Panc1 (cell line): ENCODE measurements around the gene CYP24A1.

Experiments used
- CTCF ChIP-seq: fragments of 450-650 bp; IDR thresholded peaks from 2 replicates; pipeline ENCODE4 v1.5.1; 2017; ENCODE audit warnings: mild to moderate bottlenecking
- SIN3A ChIP-seq: IDR thresholded peaks from 2 replicates; pipeline ENCODE4 v1.6.1; 2012; ENCODE audit warnings: low read depth, mild to moderate bottlenecking, low read length, moderate library complexity, borderline replicate concordance; ENCODE audit not compliant: insufficient read depth

GRCh38 chr20:54119744-54120143, 54.0 kb downstream of the CYP24A1 start:
- TF ChIP-seq CTCF (no peak), SIN3A (no peak)
